Lung (tissue), 12 donors: ENCODE measurements around the gene LYZL2. TPM values are rescaled to one million over a fixed set of nuclear protein-coding genes. Genes with fewer than 3 reads are reported as not detected.
"Not testable (repeated sequence)": the region's sequence is repeated elsewhere in the genome, so short reads cannot be mapped to it uniquely, and the experiment has no call there.

Source experiments
- ATAC-seq: fragments of 200-7000 bp; cut with Tn5 transposase; one replicate; pipeline ENCODE4 v1.9.1; 2020; ENCODE audit warnings: moderate number of reproducible peaks; ENCODE audit not compliant: insufficient read depth, low FRiP score
- DNase-seq, 3 donors: peaks; one replicate each; pipeline ENCODE4 v3.0.0-alpha.2; 2013 to 2017
- H3K27ac ChIP-seq, 2 donors: one replicate each; pipeline ENCODE4 v1.5.1; 2013; ENCODE audit warnings: mild to moderate bottlenecking in 2 of 2, moderate library complexity in 2 of 2, control low read depth in 1 of 2, inconsistent platforms in 1 of 2, low read depth in 1 of 2, low read length in 1 of 2
- H3K27me3 ChIP-seq, 3 donors: one replicate each; pipeline ENCODE4 v1.5.1; 2013; ENCODE audit warnings: low read length in 2 of 3; ENCODE audit not compliant: control insufficient read depth in 3 of 3, insufficient read depth in 3 of 3
- H3K36me3 ChIP-seq, 4 donors: one replicate each; pipeline ENCODE4 v1.5.1; 2013; ENCODE audit warnings: low read length in 4 of 4, mild to moderate bottlenecking in 1 of 4, moderate library complexity in 1 of 4; ENCODE audit not compliant: control insufficient read depth in 4 of 4, insufficient read depth in 4 of 4
- H3K4me1 ChIP-seq, 5 donors: one replicate each; pipeline ENCODE4 v1.5.1; 2013; ENCODE audit warnings: low read length in 5 of 5, mild to moderate bottlenecking in 2 of 5, moderate library complexity in 1 of 5; ENCODE audit not compliant: control insufficient read depth in 5 of 5, insufficient read depth in 5 of 5
- H3K4me3 ChIP-seq: one replicate; pipeline ENCODE4 v1.5.1; 2013; ENCODE audit warnings: mild to moderate bottlenecking, control low read depth, moderate library complexity
- H3K9ac ChIP-seq, 2 donors: one replicate each; pipeline ENCODE4 v1.5.1; 2013; ENCODE audit warnings: low read length in 2 of 2, control low read depth in 1 of 2; ENCODE audit not compliant: insufficient read depth in 1 of 2
- H3K9me3 ChIP-seq, 4 donors: one replicate each; pipeline ENCODE4 v1.5.1; 2013; ENCODE audit warnings: low read length in 3 of 4, mild to moderate bottlenecking in 1 of 4, moderate library complexity in 1 of 4; ENCODE audit not compliant: control insufficient read depth in 4 of 4, insufficient read depth in 3 of 4
- CTCF ChIP-seq: IDR thresholded peaks from 2 replicates; pipeline ENCODE4 v1.5.1; 2012; ENCODE audit warnings: mild to moderate bottlenecking; ENCODE audit errors: control extremely low read depth, extremely low read depth
- WGBS, 2 donors: extraction: QIAGEN DNeasy Blood & Tissue Kit; methylation state at CpG; one replicate each; pipeline ENCODE4 v1.1.7; 2013; 5-methylcytosine and 5-hydroxymethylcytosine counted together
- polyA plus RNA-seq, 2 donors: library from polyadenylated mRNA; stranded (reverse); fragments of 200-250 nt; gene quantifications; one replicate each; pipeline ENCODE4 v1.2.1, GENCODE V29; 2013
- total RNA-seq, 2 donors: library from RNA; depleted of rRNA in 1 of 2; stranded (reverse); fragments of >200 nt in 1 of 2; gene quantifications; one replicate each; pipeline ENCODE4 v1.2.1, GENCODE V29; 2014 to 2021
- donor health status: control.
- donor health status: control.
- donor health status: Bipolar disorder and iron deficiency.
- donor health status: healthy.
- donor health status: DM: yes; HTN: yes; CAD: no.

LYZL2 gene
- total and polyA plus RNA-seq, 4 donors: not detected

- Histone ChIP-seq H3K36me3 (no peaks in the 10 kb centered on the region), H3K9me3 (no peaks in the 10 kb centered on the region), H3K9ac (no peak overlapping the region), H3K27ac (no peak overlapping the region), H3K27me3 (no peaks in the 10 kb centered on the region), H3K4me3 (no peak overlapping the region), H3K4me1 (peaks cover 0 to 13% (median 4%) of the 10 kb centered on the region in 5 donors)
- DNase-seq: no peak
- no peak for TF ChIP-seq CTCF
- WGBS, 2 donors: 68 to 80% methylated on average over 5 of the region's 5 CpGs
- ATAC-seq: no peak
Measured at GRCh38 chr10:30606313-30606712, 23.2 kb downstream of the LYZL2 start.

GRCh38 chr10:30605341-30606121 is 24.0 kb downstream of the LYZL2 start:
- H3K27me3 ChIP-seq, H3K9me3 ChIP-seq, H3K4me3 ChIP-seq, H3K27ac ChIP-seq, H3K9ac ChIP-seq, ATAC-seq, H3K36me3 ChIP-seq: not testable (repeated sequence)
- H3K4me1 ChIP-seq: peaks cover 0 to 13% (median 4%) of the 10 kb centered on the region in 5 donors
- WGBS, 2 donors: 15 to 21% methylated on average over 14 to 15 of the region's 16 CpGs
- peak in 1 of 3 donors; percentile 58 for DNase-seq

- 79 to 98% methylated on average over 3 of the region's 3 CpGs for WGBS, 2 donors
- H3K9me3 ChIP-seq: no peaks in the 10 kb centered on the region
- no peak for DNase-seq
- no peak for TF ChIP-seq CTCF
- no peaks in the 10 kb centered on the region for H3K36me3 ChIP-seq
- H3K9ac ChIP-seq: no peak overlapping the region
- H3K27me3 ChIP-seq: no peaks in the 10 kb centered on the region
- peaks cover 0 to 13% (median 4%) of the 10 kb centered on the region in 5 donors for H3K4me1 ChIP-seq
- no peak overlapping the region for H3K27ac ChIP-seq
- H3K4me3 ChIP-seq: no peak overlapping the region
- no peak for ATAC-seq
Measured at GRCh38 chr10:30603589-30603988, 26.0 kb downstream of the LYZL2 start.

GRCh38 chr10:30602747-30603146 is 26.8 kb downstream of the LYZL2 start:
- Histone ChIP-seq H3K27me3 (no peaks in the 10 kb centered on the region), H3K9ac (no peak overlapping the region), H3K36me3 (no peaks in the 10 kb centered on the region), H3K4me3 (no peak overlapping the region), H3K9me3 (no peaks in the 10 kb centered on the region), H3K27ac (no peak overlapping the region), H3K4me1 (peaks cover 0 to 13% (median 4%) of the 10 kb centered on the region in 5 donors)
- WGBS, 2 donors: 51 to 82% methylated on average over 1 of the region's 1 CpG
- TF ChIP-seq CTCF: no peak
- DNase-seq (no peak), ATAC-seq (no peak)
